ENCODE data around the gene ARID4B. TPM values are rescaled to one million over a fixed set of nuclear protein-coding genes. Genes with fewer than 3 reads are reported as not detected.

Gene ARID4B
- total and polyA plus RNA-seq, 11 donors, result 12.4 to 20.4 (median 15.3) TPM

- TF ChIP-seq POLR2A (IDR thresholded peaks at IDR 0.05) (no peak), CTCF (IDR thresholded peaks at IDR 0.05) (no peak)
- peaks cover 0 to 100% (median 96%) of the 10 kb centered on the region in 9 donors for H3K36me3 ChIP-seq
- no peaks in the 10 kb centered on the region for H3K9me3 ChIP-seq
- H3K4me1 ChIP-seq, result peaks cover 0 to 2% (median 0%) of the 10 kb centered on the region in 12 donors
- H3K27me3 ChIP-seq, result no peaks in the 10 kb centered on the region
- ATAC-seq, result no peak
- H3K27ac ChIP-seq, result no peak overlapping the region
- intact Hi-C loops (cut with DNase I), result no loop called here
- no peak overlapping the region for H3K4me3 ChIP-seq
- no peak for DNase-seq
Observed at GRCh38 chr1:235152235-235152634, 175.7 kb downstream of the ARID4B start.

DNA sequence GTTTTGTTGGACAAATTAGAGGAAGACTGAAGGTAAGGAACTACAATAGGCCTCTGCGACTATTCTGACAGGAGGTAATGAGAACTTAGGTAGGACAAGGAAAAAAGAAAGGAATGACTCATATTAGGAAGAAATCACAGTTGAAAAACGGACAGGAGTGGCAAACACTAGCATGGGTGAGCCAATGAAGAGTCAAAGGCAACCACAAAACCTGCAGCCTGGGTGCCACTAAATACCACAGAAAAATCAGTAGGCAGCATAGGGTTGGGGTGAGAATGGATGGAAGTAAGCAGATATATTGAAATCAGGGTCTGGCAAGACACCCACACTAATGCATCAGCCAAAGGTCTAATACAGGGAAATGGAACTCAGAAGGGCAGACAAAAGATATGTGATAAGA lies 176.9 kb downstream of the ARID4B start:
- DNase-seq, result no peak
- Histone ChIP-seq H3K9me3 (no peaks in the 10 kb centered on the region), H3K4me3 (no peak overlapping the region), H3K4me1 (no peaks in the 10 kb centered on the region), H3K27ac (no peak overlapping the region), H3K27me3 (no peaks in the 10 kb centered on the region), H3K36me3 (peaks cover 0 to 100% (median 96%) of the 10 kb centered on the region in 9 donors)
- ATAC-seq, result no peak
- intact Hi-C loops (cut with DNase I), result no loop called here
- TF ChIP-seq CTCF (IDR thresholded peaks at IDR 0.05) (no peak), POLR2A (IDR thresholded peaks at IDR 0.05) (no peak)
- 89 to 95% (median 93%) methylated on average over 2 of the region's 2 CpGs for WGBS, 4 donors

DNA sequence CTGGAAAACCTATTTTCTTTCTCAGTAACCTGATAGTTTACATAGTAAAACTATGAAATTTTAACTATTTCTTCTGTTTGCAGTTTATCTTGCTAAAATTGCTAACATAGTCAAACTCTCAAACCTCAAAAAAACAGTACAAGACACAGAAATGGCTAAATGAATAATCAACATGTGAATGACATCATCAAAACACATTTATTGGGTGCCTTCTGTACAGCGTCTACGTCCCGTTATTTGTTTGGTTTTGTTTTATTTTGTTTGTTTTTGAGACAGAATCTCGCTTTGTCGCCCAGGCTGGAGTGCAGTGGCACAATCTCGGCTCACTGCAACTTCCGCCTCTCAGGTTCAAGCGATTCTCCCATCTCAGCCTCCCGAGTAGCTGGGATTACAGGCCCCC lies 178.2 kb downstream of the ARID4B start:
- DNase-seq, result no peak
- TF ChIP-seq CTCF (IDR thresholded peaks at IDR 0.05) (no peak), POLR2A (IDR thresholded peaks at IDR 0.05) (no peak)
- 93 to 97% (median 95%) methylated on average over 9 of the region's 9 CpGs for WGBS, 4 donors
- Histone ChIP-seq H3K4me3 (no peak overlapping the region), H3K36me3 (peaks cover 0 to 100% (median 98%) of the 10 kb centered on the region in 9 donors), H3K4me1 (no peaks in the 10 kb centered on the region), H3K27me3 (no peaks in the 10 kb centered on the region), H3K9me3 (no peaks in the 10 kb centered on the region), H3K27ac (no peak overlapping the region)
- ATAC-seq, result no peak
- intact Hi-C loops (cut with DNase I), result no loop called here

DNA sequence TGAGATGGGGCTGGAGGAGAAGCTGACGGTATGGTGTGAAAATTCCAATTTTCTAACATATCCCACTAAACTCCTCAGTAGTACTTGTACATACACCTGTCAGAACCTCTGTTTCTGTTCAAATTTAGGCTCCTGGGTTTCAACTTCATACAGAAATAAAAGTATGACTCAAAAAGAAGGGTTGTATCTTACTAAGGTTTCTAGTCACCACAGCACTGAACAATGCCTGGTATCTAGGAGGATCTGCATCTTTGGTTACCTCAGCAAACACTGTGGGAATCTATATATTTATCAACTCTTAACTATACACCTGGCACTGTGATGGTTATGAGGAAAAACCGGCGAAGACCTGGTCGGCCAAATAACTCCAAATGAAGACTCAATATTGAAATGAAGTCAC lies 180.7 kb downstream of the ARID4B start:
- WGBS, 4 donors, result 96 to 98% (median 96%) methylated on average over 4 of the region's 4 CpGs
- TF ChIP-seq CTCF (IDR thresholded peaks at IDR 0.05) (no peak), POLR2A (IDR thresholded peaks at IDR 0.05) (no peak)
- Histone ChIP-seq H3K36me3 (peaks cover 0 to 100% (median 97%) of the 10 kb centered on the region in 9 donors), H3K27ac (no peak overlapping the region), H3K4me1 (no peaks in the 10 kb centered on the region), H3K9me3 (no peaks in the 10 kb centered on the region), H3K4me3 (no peak overlapping the region), H3K27me3 (no peaks in the 10 kb centered on the region)
- DNase-seq (no peak), ATAC-seq (no peak)
- intact Hi-C loops (cut with DNase I), result no loop called here

Data from heart left ventricle (tissue), 16 donors.